C4-2B (cell line): ENCODE results near the gene ZNF888.
"Not testable (repeated sequence)": the region's sequence is repeated elsewhere in the genome, so short reads cannot be mapped to it uniquely, and the experiment has no call there.

Experiments
- H3K27ac ChIP-seq: fragments of 450-650 bp; 2 replicates; pipeline ENCODE4 v1.5.1; 2017
- CTCF ChIP-seq: fragments of 450-650 bp; conservative IDR thresholded peaks from 2 replicates; pipeline ENCODE4 v1.5.1; 2017; ENCODE audit warnings: mild to moderate bottlenecking
- ZFX ChIP-seq: fragments of 450-650 bp; IDR thresholded peaks from 2 replicates; pipeline ENCODE4 v1.6.1; 2017

Gene ZNF888

DNA sequence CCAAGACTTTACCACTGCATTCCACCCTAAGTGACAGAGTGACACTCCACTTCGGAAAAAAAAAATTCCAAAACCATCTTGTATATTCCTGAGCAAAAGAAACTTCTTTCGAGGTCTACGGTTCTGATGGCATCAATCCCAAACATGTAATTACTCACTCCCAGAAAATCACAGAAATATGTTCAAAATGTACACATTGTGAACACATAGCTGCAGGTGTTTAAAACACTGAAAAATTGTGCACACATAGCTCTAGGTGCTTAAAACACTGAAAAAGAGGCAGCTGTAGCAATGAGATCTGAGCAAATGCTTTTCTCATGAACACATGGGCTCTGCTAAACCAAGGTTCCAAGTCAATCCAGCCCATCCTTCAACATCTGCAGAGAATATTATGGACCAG, 51.8 kb downstream of the ZNF888 start:
- TF ChIP-seq ZFX (no peak), CTCF (no peak)
- H3K27ac ChIP-seq = no peak overlapping the region

DNA sequence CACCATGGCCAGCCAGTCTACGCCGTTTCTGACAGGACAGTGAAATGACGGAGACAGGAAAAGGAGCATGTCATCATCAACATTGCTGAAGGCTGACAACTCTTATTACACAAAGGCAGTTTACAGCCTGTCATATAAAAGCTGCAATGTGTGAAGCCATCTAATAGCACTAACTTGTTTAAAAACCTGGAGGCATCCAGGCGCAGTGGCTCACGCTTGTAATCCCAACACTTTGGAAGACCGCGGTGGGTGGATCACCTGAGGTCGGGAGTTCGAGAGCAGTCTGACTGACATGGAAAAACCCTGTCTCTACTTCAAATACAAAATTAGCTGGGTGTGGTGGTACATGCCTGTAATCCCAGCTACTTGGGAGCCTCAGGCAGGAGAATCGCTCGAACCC, 55.2 kb downstream of the ZNF888 start:
- not testable (repeated sequence) for H3K27ac ChIP-seq

GRCh38 chr19:52857378-52858191, 65.6 kb downstream of the ZNF888 start, which contains the start of gene ZNF468:
ZNF468 (minus strand) TSS chr19:52857619; CDS start chr19:52854272, 3,347 bp downstream.
- H3K27ac ChIP-seq = peak within 1 kb of the TSS; percentile 59

DNA sequence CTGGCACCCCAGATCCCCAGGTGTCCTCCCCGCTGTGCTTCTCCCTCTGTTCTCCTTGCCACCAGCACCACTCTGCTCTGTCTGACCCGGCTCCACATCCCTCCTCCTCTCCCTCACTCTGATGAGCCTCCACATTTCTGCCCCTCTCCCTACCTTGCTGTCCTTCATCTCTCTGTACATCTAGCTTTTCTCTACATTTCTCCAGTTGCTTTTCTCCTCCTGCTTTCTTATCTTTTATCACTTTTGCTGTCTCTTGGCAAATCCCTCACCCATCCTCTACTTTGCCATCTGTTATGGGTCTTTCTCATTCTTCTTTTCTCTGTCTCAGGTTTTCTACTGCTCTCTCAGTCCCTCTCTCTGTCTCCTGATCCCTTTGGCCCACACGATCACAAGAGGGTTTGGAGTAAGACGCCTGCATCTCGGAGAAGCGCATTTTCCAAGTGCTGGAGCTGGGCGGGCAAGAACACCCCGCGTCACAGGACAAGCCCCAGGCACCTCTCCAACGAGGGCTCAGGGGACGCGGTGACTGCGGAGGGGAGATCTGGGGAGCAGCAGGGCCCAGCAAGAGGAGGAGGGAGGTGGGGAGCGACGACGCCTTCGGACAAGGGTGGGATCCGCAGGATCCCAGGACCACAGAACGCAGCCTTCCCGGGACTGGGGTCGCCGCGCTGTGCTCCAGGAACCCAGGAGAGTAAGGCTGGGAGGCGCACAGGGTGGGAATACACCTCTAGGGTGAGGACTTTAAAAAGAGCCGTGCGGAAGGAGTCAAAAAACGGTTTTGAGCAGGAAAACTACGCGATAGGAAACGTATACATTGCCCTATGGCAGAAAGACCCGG, 66.5 kb downstream of the ZNF888 start:
- H3K27ac ChIP-seq = peak overlapping the region; percentile 59
